Stimulated activated CD8-positive, alpha-beta memory T cell treated with anti-CD3 and anti-CD28 coated beads, Interleukin-7, amount 100 ng/mL, for 1 hour (primary cell): ENCODE results near the gene STK32A.

Experiments
- DNase-seq, 2 donors: peaks; one replicate each; pipeline ENCODE4 v3.0.0-alpha.2; 2020; ENCODE audit warnings: low read depth in 2 of 2

The STK32A gene

GRCh38 chr5:147391781-147392180 is 157.0 kb downstream of the STK32A start:
- no peak for DNase-seq

DNA sequence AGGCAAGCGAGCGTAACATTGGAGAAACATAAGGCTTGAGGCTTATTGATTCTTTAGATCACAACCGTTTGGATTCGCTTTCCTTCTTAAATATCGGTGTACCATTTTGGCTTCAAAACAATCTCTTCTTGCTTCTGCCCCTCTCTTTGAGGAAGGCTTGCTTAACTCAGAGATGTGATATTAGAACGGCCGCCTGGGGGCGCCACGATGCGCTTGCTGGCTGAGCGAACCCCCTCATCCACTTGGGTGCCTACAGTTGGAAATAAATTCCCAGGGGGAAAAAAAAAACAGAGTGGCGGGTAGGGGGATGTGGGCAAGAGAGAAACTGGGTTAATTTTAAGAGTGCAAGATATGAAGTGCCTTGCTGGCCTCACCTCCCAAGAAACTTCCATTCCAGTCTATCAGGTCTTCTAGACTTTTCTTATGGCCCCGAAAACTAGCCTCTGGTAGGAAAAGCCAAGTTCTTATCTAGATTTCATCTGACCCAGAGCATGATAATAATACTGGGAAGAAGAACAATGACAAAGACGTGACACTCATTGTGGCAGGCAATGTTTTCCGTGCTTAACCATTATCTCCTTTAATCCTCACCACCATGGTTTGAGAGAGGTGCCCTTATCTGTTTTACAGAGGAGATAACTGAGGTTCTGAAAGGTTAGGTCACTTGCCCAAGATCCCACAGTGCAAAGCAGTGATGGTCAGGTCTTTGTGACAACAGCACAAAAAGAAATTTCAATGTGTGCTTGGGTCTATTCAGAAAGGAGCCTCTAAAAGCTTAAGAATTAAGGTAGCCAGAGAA is 159.2 kb downstream of the STK32A start:
- DNase-seq, result no peak

- DNase-seq, result no peak
Measured at GRCh38 chr5:147396070-147396823, 161.4 kb downstream of the STK32A start.

DNA sequence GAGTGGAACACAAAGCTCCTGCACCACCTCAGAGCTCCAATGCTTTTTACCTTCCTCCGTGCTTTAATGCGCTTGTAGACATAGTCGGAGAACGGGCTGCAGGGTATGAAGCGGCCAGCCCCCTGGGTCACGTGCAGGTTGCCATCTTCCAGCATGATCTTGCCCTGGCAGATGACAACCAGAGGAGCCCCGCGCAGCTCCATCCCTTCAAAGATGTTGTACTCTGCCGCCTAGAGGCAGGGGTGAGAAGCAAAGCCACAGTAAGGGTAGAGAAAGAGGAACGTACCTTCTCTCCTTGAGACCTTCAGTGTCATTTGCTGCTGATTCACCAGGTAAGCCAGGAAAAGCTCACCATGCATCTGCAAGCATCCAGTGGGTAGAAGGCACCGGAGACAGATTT is 162.8 kb downstream of the STK32A start:
- DNase-seq, result no peak

- DNase-seq, result no peak
Measured at GRCh38 chr5:147398860-147399259, 164.0 kb downstream of the STK32A start.

DNA sequence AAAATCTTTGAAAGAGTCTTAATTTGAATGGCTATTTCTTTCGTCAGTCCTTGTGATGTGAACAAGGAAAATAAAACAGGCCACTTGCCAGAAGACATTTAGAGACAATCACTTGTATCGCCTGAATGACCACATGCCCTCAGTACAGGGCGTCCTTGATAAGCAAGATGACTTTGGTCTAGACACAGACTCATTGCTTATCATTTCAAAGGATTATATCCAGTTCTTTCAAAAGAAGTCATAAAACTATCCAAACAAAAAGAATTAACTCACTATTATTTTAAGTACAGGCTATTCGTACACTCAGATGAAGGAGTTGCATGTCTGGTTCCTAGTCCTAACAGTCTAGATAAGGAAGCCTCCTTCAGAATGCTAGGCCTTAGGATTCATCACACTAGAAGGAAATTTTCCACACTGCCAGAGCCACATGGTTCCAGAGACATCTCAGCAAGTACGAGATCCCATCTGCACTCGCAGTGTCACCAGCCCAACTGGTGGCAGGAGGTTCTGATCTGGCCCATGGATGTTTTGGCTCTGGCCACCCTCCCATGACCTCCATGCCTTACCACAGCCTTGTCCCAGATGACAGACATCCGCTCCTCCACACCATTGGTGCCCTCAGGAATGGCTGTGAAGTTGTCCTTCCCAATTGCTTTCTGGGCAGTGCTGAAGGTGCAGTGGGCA is 165.4 kb downstream of the STK32A start:
- DNase-seq, result no peak

GRCh38 chr5:147400881-147401280 is 166.1 kb downstream of the STK32A start:
- no peak for DNase-seq

GRCh38 chr5:147403651-147404640 is 169.1 kb downstream of the STK32A start:
- no peak for DNase-seq

GRCh38 chr5:147404706-147405105 is 169.9 kb downstream of the STK32A start:
- no peak for DNase-seq

GRCh38 chr5:147406636-147407035 is 171.8 kb downstream of the STK32A start:
- no peak for DNase-seq

DNA sequence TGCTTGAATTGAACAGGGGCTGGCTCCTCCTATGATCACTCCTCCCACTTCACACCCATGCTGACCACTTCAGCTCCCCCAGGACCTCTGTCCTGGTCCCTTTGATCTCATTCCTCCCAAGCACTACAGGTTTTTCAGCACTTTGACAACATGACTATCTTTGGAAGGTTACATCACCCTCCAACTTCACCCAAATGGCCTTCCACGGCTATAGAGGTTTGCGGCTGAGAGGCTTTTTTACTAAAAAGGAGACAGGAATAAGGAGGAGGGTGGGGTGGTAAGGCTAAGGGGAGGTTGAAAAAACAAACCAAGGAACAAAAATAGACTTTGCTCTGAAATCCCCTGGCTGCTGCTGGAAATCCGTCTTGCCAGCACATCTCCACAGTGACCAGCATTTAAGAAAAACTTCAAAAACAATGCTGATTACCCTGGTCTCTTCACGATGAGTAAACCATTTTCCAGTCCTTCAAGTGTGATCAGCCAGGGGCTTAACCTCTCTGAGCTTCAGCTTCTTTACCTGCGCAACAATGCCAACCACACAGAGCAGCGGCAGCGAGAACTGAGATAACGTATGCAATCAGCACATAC is 172.4 kb downstream of the STK32A start:
- no peak for DNase-seq

DNA sequence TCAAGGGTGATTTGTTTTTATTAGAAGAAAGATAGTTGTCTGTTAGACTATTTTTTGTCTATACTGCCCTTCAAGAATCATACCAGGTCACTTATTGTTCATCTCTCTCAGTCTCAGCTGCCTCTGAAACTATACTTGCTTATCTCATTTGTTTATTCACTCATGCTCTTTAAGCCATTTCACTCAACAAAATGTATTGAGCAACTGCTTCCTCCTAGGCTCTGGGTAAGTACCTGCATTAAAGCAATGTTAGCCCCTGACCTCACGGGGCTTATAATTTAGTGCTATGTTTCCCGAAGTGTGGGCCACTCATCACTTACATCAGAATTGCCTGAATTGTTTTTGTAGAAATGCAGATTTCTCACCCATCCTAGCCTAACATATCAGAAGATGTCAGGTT is 174.2 kb downstream of the STK32A start:
- DNase-seq, result no peak

DNA sequence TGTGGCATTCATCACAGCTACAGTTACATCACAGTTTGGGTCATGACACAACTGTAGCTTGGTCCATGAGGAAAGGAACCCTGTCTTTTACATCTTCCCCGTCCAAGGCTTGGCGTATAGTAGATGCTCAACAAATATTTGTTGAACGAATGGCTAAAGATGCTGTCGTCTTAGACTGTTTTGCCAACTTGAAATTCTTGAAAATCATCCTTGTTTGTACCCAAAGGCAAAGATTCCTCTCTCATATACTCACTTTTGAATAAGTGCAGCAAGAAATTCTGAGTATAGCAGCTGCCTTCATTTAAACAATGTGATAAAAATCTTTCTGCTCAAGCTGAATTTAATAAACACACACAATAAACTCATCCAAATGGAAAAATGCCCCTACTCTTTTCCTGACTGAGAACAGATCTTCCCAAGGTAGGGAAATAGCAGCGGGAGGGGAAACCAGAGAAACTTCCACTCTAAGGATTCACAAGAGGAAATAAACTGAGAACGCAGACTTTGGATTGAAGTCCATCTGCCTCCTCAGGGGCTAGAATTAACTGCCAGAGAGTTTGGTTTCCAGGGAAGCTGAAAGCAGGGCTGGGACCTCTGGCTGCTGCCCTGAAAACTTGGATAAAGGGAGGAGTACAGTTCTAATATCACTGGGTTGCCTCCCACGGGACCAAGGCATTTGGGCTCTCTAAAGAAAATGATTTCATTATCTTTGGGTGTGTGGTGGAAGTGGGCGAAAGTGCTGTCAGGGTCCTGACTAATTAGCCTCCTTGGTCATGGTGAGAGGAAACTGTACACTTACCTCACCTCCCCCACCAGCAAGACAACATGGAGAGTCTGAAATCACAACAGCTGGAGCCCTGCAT is 175.9 kb downstream of the STK32A start:
- no peak for DNase-seq

- no peak for DNase-seq
Measured at GRCh38 chr5:147411359-147412319, 176.8 kb downstream of the STK32A start.

GRCh38 chr5:147412561-147412960 is 177.7 kb downstream of the STK32A start:
- no peak for DNase-seq

- DNase-seq, result no peak
Measured at GRCh38 chr5:147413266-147413665, 178.4 kb downstream of the STK32A start.

DNA sequence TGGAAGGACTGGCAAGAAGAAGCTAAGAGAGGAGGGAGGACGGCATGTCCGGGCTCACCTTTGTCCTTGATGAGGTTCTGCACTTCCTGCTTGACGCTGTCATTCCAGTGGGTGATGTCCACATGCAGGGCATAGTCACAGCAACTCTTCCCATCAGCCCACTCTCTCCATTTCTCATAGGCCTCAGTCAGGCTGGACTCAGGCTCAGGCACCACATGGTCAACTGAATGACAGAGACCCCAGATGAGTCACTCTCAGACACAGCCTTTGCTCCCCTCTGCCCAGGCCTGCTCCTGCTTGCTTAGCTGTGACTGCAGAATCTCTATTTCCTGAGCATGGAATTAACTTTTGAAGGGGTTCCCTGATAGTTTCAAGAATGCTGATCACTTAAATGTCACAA is 180.8 kb downstream of the STK32A start:
- no peak for DNase-seq

- no peak for DNase-seq
Measured at GRCh38 chr5:147417135-147417813, 182.4 kb downstream of the STK32A start.
